ENCODE data around the gene CERK. TPM values are rescaled to one million over a fixed set of nuclear protein-coding genes. Genes with fewer than 3 reads are reported as not detected.

The CERK gene
- polyA plus RNA-seq, 1 donor from 2014 or later, result 57.4 TPM

DNA sequence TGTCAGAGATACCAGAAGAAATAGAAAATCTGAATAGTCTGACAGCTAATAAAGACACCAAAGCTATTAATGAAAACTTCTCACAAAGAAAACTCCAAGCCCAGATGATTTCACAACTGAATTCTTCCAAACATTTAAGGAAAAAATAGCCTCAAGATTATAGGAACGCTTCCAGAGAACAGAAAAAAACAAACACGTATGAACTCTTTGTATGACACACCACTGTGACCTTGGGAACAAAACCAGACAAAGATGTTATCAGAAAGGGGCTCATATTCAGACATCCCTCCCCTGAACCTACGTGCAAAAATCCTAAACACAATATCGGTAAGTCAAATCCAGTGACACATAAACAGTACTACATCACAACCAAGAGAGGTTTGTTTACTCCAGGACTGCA is 23.5 kb downstream of the CERK start:
- Histone ChIP-seq H3K9ac (ENCODE audit: low read length) (no peak overlapping the region), H2AFZ (ENCODE audit: low read depth, low read length) (no peak overlapping the region), H3K36me3 (ENCODE audit: insufficient read depth, low read length) (peaks cover 4% of the 10 kb centered on the region), H3K4me3 (ENCODE audit: low read length) (no peak overlapping the region), H3F3A (ENCODE audit: insufficient read depth, low read length, poor library complexity, severe bottlenecking) (no peaks in the 10 kb centered on the region), H3K4me2 (ENCODE audit: low read length) (no peak overlapping the region), H3K27me3 (ENCODE audit: insufficient read depth, low read depth, low read length) (no peaks in the 10 kb centered on the region), H4K20me1 (ENCODE audit: insufficient read depth) (no peaks in the 10 kb centered on the region), H3K9me2 (ENCODE audit: insufficient read depth, low read length) (no peaks in the 10 kb centered on the region), H3K27ac (ENCODE audit: low read length) (no peak overlapping the region), H3K9me3 (ENCODE audit: low read length) (no peaks in the 10 kb centered on the region), H3K79me2 (replicated peaks; ENCODE audit: insufficient read depth, low read length) (no peaks in the 10 kb centered on the region)
- TF ChIP-seq EP300 (conservative IDR thresholded peaks at IDR 0.05; ENCODE audit: poor library complexity, severe bottlenecking) (no peak), EZH2 (IDR thresholded peaks at IDR 0.05; ENCODE audit: borderline replicate concordance, insufficient read depth, low read length, poor library complexity, severe bottlenecking) (no peak), SMC3 (conservative IDR thresholded peaks at IDR 0.05; ENCODE audit: poor library complexity) (no peak), TAF1 (IDR thresholded peaks at IDR 0.05; ENCODE audit: low read depth) (no peak), POLR2AphosphoS5 (IDR thresholded peaks at IDR 0.05) (no peak), RAD21 (conservative IDR thresholded peaks at IDR 0.05) (no peak), MXI1 (conservative IDR thresholded peaks at IDR 0.05; ENCODE audit: poor library complexity, severe bottlenecking) (no peak)
- TF ChIP-seq, protein P1, sequence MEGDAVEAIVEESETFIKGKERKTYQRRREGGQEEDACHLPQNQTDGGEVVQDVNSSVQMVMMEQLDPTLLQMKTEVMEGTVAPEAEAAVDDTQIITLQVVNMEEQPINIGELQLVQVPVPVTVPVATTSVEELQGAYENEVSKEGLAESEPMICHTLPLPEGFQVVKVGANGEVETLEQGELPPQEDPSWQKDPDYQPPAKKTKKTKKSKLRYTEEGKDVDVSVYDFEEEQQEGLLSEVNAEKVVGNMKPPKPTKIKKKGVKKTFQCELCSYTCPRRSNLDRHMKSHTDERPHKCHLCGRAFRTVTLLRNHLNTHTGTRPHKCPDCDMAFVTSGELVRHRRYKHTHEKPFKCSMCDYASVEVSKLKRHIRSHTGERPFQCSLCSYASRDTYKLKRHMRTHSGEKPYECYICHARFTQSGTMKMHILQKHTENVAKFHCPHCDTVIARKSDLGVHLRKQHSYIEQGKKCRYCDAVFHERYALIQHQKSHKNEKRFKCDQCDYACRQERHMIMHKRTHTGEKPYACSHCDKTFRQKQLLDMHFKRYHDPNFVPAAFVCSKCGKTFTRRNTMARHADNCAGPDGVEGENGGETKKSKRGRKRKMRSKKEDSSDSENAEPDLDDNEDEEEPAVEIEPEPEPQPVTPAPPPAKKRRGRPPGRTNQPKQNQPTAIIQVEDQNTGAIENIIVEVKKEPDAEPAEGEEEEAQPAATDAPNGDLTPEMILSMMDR (IDR thresholded peaks at IDR 0.05; ENCODE audit: poor library complexity, severe bottlenecking), result no peak
- TF ChIP-seq, protein P2, sequence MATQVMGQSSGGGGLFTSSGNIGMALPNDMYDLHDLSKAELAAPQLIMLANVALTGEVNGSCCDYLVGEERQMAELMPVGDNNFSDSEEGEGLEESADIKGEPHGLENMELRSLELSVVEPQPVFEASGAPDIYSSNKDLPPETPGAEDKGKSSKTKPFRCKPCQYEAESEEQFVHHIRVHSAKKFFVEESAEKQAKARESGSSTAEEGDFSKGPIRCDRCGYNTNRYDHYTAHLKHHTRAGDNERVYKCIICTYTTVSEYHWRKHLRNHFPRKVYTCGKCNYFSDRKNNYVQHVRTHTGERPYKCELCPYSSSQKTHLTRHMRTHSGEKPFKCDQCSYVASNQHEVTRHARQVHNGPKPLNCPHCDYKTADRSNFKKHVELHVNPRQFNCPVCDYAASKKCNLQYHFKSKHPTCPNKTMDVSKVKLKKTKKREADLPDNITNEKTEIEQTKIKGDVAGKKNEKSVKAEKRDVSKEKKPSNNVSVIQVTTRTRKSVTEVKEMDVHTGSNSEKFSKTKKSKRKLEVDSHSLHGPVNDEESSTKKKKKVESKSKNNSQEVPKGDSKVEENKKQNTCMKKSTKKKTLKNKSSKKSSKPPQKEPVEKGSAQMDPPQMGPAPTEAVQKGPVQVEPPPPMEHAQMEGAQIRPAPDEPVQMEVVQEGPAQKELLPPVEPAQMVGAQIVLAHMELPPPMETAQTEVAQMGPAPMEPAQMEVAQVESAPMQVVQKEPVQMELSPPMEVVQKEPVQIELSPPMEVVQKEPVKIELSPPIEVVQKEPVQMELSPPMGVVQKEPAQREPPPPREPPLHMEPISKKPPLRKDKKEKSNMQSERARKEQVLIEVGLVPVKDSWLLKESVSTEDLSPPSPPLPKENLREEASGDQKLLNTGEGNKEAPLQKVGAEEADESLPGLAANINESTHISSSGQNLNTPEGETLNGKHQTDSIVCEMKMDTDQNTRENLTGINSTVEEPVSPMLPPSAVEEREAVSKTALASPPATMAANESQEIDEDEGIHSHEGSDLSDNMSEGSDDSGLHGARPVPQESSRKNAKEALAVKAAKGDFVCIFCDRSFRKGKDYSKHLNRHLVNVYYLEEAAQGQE (IDR thresholded peaks at IDR 0.05; ENCODE audit: borderline replicate concordance), result no peak

DNA sequence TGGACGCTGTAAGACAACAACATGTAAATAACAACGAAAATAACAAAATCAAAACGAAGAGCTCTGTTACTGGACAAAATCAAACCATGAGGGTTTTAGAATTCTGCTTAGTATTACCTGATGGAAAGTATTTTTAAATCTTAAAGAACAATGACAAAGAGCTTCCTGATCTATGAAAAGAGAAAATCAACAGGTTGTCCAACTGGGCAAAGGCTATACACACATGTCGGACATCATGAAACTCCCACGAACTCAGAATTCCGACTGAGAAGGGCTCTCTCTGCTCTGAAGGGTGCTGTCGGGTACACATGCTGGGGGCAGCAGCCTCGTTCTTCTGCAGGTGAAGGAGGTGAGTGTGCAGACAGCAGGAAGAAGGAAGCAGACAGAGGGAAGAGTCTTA is 25.8 kb downstream of the CERK start:
- Histone ChIP-seq H3K27me3 (ENCODE audit: insufficient read depth, low read depth, low read length) (no peaks in the 10 kb centered on the region), H3K4me3 (ENCODE audit: low read length) (no peak overlapping the region), H3K9me2 (ENCODE audit: insufficient read depth, low read length) (no peaks in the 10 kb centered on the region), H3K36me3 (ENCODE audit: insufficient read depth, low read length) (peaks cover 4% of the 10 kb centered on the region), H3K79me2 (replicated peaks; ENCODE audit: insufficient read depth, low read length) (no peaks in the 10 kb centered on the region), H2AFZ (ENCODE audit: low read depth, low read length) (no peak overlapping the region), H3F3A (ENCODE audit: insufficient read depth, low read length, poor library complexity, severe bottlenecking) (no peaks in the 10 kb centered on the region), H3K27ac (ENCODE audit: low read length) (no peak overlapping the region), H3K4me2 (ENCODE audit: low read length) (no peak overlapping the region), H3K9me3 (ENCODE audit: low read length) (no peaks in the 10 kb centered on the region), H3K9ac (ENCODE audit: low read length) (no peak overlapping the region), H4K20me1 (ENCODE audit: insufficient read depth) (no peaks in the 10 kb centered on the region)
- TF ChIP-seq RAD21 (conservative IDR thresholded peaks at IDR 0.05) (no peak), EP300 (conservative IDR thresholded peaks at IDR 0.05; ENCODE audit: poor library complexity, severe bottlenecking) (no peak), EZH2 (IDR thresholded peaks at IDR 0.05; ENCODE audit: borderline replicate concordance, insufficient read depth, low read length, poor library complexity, severe bottlenecking) (no peak), SMC3 (conservative IDR thresholded peaks at IDR 0.05; ENCODE audit: poor library complexity) (no peak), TAF1 (IDR thresholded peaks at IDR 0.05; ENCODE audit: low read depth) (no peak), POLR2AphosphoS5 (IDR thresholded peaks at IDR 0.05) (no peak), MXI1 (conservative IDR thresholded peaks at IDR 0.05; ENCODE audit: poor library complexity, severe bottlenecking) (no peak)
- TF ChIP-seq, protein P1 (IDR thresholded peaks at IDR 0.05; ENCODE audit: poor library complexity, severe bottlenecking), result no peak
- TF ChIP-seq, protein P2 (IDR thresholded peaks at IDR 0.05; ENCODE audit: borderline replicate concordance), result no peak
